Skeletal muscle satellite cell (primary cell): ENCODE measurements around the gene JMJD7.

Experiments
- H3K27me3 ChIP-seq: 2 replicates; pipeline ENCODE4 v1.7.0; 2013; ENCODE audit warnings: low read length; ENCODE audit not compliant: control insufficient read depth, insufficient read depth
- H3K36me3 ChIP-seq: 2 replicates; pipeline ENCODE4 v1.7.0; 2013; ENCODE audit warnings: mild to moderate bottlenecking, control low read depth, low read length; ENCODE audit not compliant: insufficient read depth
- H3K4me1 ChIP-seq: 2 replicates; pipeline ENCODE4 v1.7.0; 2013; ENCODE audit warnings: low read length; ENCODE audit not compliant: control insufficient read depth, insufficient read depth
- H3K4me2 ChIP-seq: 2 replicates; pipeline ENCODE4 v1.7.0; 2013; ENCODE audit warnings: mild to moderate bottlenecking, low read length
- H3K4me3 ChIP-seq: 2 replicates; pipeline ENCODE4 v1.7.0; 2013; ENCODE audit warnings: low read length
- H3K9ac ChIP-seq: 2 replicates; pipeline ENCODE4 v1.7.0; 2013; ENCODE audit warnings: mild to moderate bottlenecking, low read depth, low read length, moderate library complexity
- H3K9me3 ChIP-seq: replicated peaks from 2 replicates; pipeline ENCODE4 v1.7.0; 2013; ENCODE audit warnings: mild to moderate bottlenecking, control low read depth, low read length

Gene JMJD7

GRCh38 chr15:41790756-41791546 is 36.9 kb upstream of the JMJD7 start:
- Histone ChIP-seq H3K4me2 (peak overlapping the region; percentile 72), H3K27me3 (no peaks in the 10 kb centered on the region), H3K4me3 (peak overlapping the region; percentile 53), H3K36me3 (no peaks in the 10 kb centered on the region), H3K4me1 (peaks cover 35% of the 10 kb centered on the region), H3K9me3 (no peaks in the 10 kb centered on the region), H3K9ac (peak overlapping the region; percentile 43)

GRCh38 chr15:41791547-41791937 is 36.4 kb upstream of the JMJD7 start:
- Histone ChIP-seq H3K9ac (peak overlapping the region; percentile 43), H3K9me3 (no peaks in the 10 kb centered on the region), H3K27me3 (no peaks in the 10 kb centered on the region), H3K36me3 (no peaks in the 10 kb centered on the region), H3K4me3 (peak overlapping the region; percentile 53), H3K4me2 (peak overlapping the region; percentile 72), H3K4me1 (peaks cover 41% of the 10 kb centered on the region)

GRCh38 chr15:41792000-41792637 is 35.8 kb upstream of the JMJD7 start:
- no peak overlapping the region for H3K4me2 ChIP-seq
- peaks cover 47% of the 10 kb centered on the region for H3K4me1 ChIP-seq
- no peaks in the 10 kb centered on the region for H3K9me3 ChIP-seq

GRCh38 chr15:41794081-41794480 is 33.8 kb upstream of the JMJD7 start:
- Histone ChIP-seq H3K4me2 (no peak overlapping the region), H3K9me3 (no peaks in the 10 kb centered on the region), H3K27me3 (no peaks in the 10 kb centered on the region), H3K4me3 (no peak overlapping the region), H3K36me3 (no peaks in the 10 kb centered on the region), H3K9ac (no peak overlapping the region), H3K4me1 (peaks cover 55% of the 10 kb centered on the region)

More at GRCh38 chr15:41792000-41792637, 35.8 kb upstream of the JMJD7 start:
- H3K4me3 ChIP-seq, result no peak overlapping the region
- H3K27me3 ChIP-seq, result no peaks in the 10 kb centered on the region
- no peaks in the 10 kb centered on the region for H3K36me3 ChIP-seq
- H3K9ac ChIP-seq, result no peak overlapping the region

GRCh38 chr15:41795996-41796856 is 31.7 kb upstream of the JMJD7 start:
- Histone ChIP-seq H3K27me3 (no peaks in the 10 kb centered on the region), H3K4me1 (peaks cover 40% of the 10 kb centered on the region), H3K9ac (peak overlapping the region; percentile 31), H3K9me3 (no peaks in the 10 kb centered on the region), H3K36me3 (peaks cover 15% of the 10 kb centered on the region), H3K4me3 (no peak overlapping the region), H3K4me2 (peak overlapping the region; percentile 66)

GRCh38 chr15:41797201-41797944 is 30.5 kb upstream of the JMJD7 start:
- Histone ChIP-seq H3K4me1 (peaks cover 40% of the 10 kb centered on the region), H3K9me3 (no peaks in the 10 kb centered on the region), H3K27me3 (no peaks in the 10 kb centered on the region), H3K4me3 (no peak overlapping the region), H3K9ac (no peak overlapping the region), H3K36me3 (peaks cover 15% of the 10 kb centered on the region), H3K4me2 (peak overlapping the region; percentile 66)

GRCh38 chr15:41798607-41799487 is 29.0 kb upstream of the JMJD7 start:
- H3K27me3 ChIP-seq, result no peaks in the 10 kb centered on the region
- peaks cover 15% of the 10 kb centered on the region for H3K36me3 ChIP-seq
- H3K9me3 ChIP-seq, result no peaks in the 10 kb centered on the region
- H3K9ac ChIP-seq, result no peak overlapping the region
- H3K4me3 ChIP-seq, result no peak overlapping the region
- peaks cover 45% of the 10 kb centered on the region for H3K4me1 ChIP-seq
- peak overlapping the region; percentile 22 for H3K4me2 ChIP-seq

GRCh38 chr15:41799488-41799805 is 28.4 kb upstream of the JMJD7 start:
- no peaks in the 10 kb centered on the region for H3K27me3 ChIP-seq
- H3K4me2 ChIP-seq, result peak overlapping the region; percentile 22
- H3K4me1 ChIP-seq, result peaks cover 45% of the 10 kb centered on the region
- no peak overlapping the region for H3K9ac ChIP-seq
- peaks cover 15% of the 10 kb centered on the region for H3K36me3 ChIP-seq
- H3K4me3 ChIP-seq, result no peak overlapping the region
- no peaks in the 10 kb centered on the region for H3K9me3 ChIP-seq

GRCh38 chr15:41801185-41801584 is 26.7 kb upstream of the JMJD7 start:
- H3K9me3 ChIP-seq, result no peaks in the 10 kb centered on the region
- H3K27me3 ChIP-seq, result no peaks in the 10 kb centered on the region
- H3K4me1 ChIP-seq, result peaks cover 40% of the 10 kb centered on the region
- H3K9ac ChIP-seq, result no peak overlapping the region
- H3K4me2 ChIP-seq, result no peak overlapping the region
- H3K36me3 ChIP-seq, result peaks cover 22% of the 10 kb centered on the region
- no peak overlapping the region for H3K4me3 ChIP-seq

GRCh38 chr15:41801850-41802455 is 25.9 kb upstream of the JMJD7 start:
- peaks cover 22% of the 10 kb centered on the region for H3K36me3 ChIP-seq
- no peaks in the 10 kb centered on the region for H3K9me3 ChIP-seq
- no peak overlapping the region for H3K4me3 ChIP-seq
- no peak overlapping the region for H3K9ac ChIP-seq
- peaks cover 32% of the 10 kb centered on the region for H3K4me1 ChIP-seq
- no peak overlapping the region for H3K4me2 ChIP-seq
- no peaks in the 10 kb centered on the region for H3K27me3 ChIP-seq
